Measurements from ENCODE around the gene RIC8B.

DNA sequence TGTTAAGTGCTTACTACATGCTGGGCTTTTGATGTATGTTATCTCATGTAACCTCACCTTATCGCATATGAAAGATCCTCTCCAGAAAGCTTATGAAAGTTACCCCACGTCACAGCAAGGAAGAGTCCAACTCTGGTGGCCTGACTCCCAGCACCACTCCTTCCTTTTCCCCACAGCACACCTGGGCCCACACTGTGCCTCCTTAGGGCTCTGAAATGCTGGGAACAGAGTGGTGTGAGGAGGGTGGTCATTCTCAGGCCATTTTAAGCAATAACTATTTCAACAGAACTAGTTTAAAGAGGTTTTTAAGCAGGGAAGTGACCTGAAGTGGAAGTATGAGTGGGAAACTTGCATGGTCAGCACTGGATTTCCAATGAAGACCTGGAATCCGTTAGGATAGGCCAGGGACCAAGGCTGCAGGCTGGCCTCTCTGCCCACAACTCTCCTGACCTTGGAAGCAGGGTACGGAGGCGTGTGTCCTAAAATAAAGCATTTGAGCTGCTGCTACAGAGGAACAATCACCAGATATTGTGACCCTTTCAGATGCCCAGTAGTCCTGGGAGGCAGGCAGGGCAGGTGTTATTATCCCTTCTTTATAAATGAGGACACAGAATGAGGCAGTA is 114.0 kb downstream of the RIC8B start:
- no peak for TF ChIP-seq POLR2A (IDR thresholded peaks at IDR 0.05)
- TF ChIP-seq CTCF (IDR thresholded peaks at IDR 0.05): no peak

Measured in suprapubic skin (tissue), 3 donors.